Measurements from ENCODE around the gene COL4A6. TPM values are rescaled to one million over a fixed set of nuclear protein-coding genes. Genes with fewer than 3 reads are reported as not detected.

The COL4A6 gene
- total RNA-seq, 1 experiment from 2014 or later = 2.4 TPM

GRCh38 chrX:108344216-108344615 is 94.0 kb downstream of the COL4A6 start:
- H3K4me2 ChIP-seq (ENCODE audit: low read length) = no peak overlapping the region
- CTCF ChIA-PET = no interaction called here
- POLR2A ChIA-PET = no interaction called here

More at GRCh38 chrX:108344216-108344615, 94.0 kb downstream of the COL4A6 start:
- no peak for DNase-seq (ENCODE audit: low read depth, low spot score)
- intact Hi-C loops (cut with micrococcal nuclease) = no loop called here
- Histone ChIP-seq H3K9ac (ENCODE audit: low read length) (no peak overlapping the region), H3K27me3 (ENCODE audit: insufficient read depth, low read length) (no peaks in the 10 kb centered on the region), H4K20me1 (ENCODE audit: insufficient read depth) (no peaks in the 10 kb centered on the region), H3K4me1 (ENCODE audit: control insufficient read depth in 1 of 2, insufficient read depth in 2 of 2, low read length in 2 of 2) (no peaks in the 10 kb centered on the region), H2AFZ (ENCODE audit: low read depth, low read length, poor library complexity, severe bottlenecking) (no peak overlapping the region), H3K9me3 (ENCODE audit: control insufficient read depth in 1 of 2, insufficient read depth in 1 of 2, low read depth in 1 of 2, low read length in 2 of 2) (no peaks in the 10 kb centered on the region), H3K79me2 (ENCODE audit: insufficient read depth, low read length) (no peaks in the 10 kb centered on the region), H3K4me3 (replicated peaks in 1 of 2; ENCODE audit: low read depth in 1 of 2, low read length in 2 of 2) (no peak overlapping the region), H3K27ac (ENCODE audit: low read depth, low read length) (no peak overlapping the region), H3K9me2 (ENCODE audit: insufficient read depth) (no peaks in the 10 kb centered on the region), H3K36me3 (ENCODE audit: control insufficient read depth in 1 of 2, insufficient read depth in 2 of 2, low read length in 2 of 2) (no peaks in the 10 kb centered on the region)
- TF ChIP-seq SP1 (IDR thresholded peaks at IDR 0.05; ENCODE audit: low read depth) = no peak
- TF ChIP-seq SIN3A (IDR thresholded peaks at IDR 0.05; ENCODE audit: low read depth) = no peak
- TF ChIP-seq TCF7L2 (IDR thresholded peaks at IDR 0.05; ENCODE audit: borderline replicate concordance, extremely low read depth, insufficient read depth, insufficient read length) = no peak
- no peak for TF ChIP-seq MAX (IDR thresholded peaks at IDR 0.05)
- TF ChIP-seq JUND (IDR thresholded peaks at IDR 0.05) = no peak
- TF ChIP-seq ZNF274 (IDR thresholded peaks at IDR 0.05; ENCODE audit: low read depth, low read length) = no peak
- no peak for TF ChIP-seq ATF3 (IDR thresholded peaks at IDR 0.05)
- TF ChIP-seq SRF (IDR thresholded peaks at IDR 0.05; ENCODE audit: low read depth) = no peak
- no peak for TF ChIP-seq CTCF (IDR thresholded peaks at IDR 0.05 in 2 of 3, conservative IDR thresholded peaks at IDR 0.05 in 1 of 3; ENCODE audit: borderline replicate concordance in 1 of 3, insufficient read depth in 1 of 3, low read depth in 2 of 3, low read length in 2 of 3)
- TF ChIP-seq ZBTB33 (IDR thresholded peaks at IDR 0.05; ENCODE audit: extremely low read depth, insufficient replicate concordance, low read length) = no peak
- TF ChIP-seq POLR2A (IDR thresholded peaks at IDR 0.05; ENCODE audit: borderline replicate concordance, extremely low read depth, insufficient read depth, insufficient read length) = no peak
- no peak for ATAC-seq
- BruUV-seq (replicated peaks) = no TSS peak
- RAD21 ChIA-PET (ENCODE audit: low non-redundant PET in 1 of 2, low total read pairs in 2 of 2, uncharacterized antibody in 2 of 2, unreplicated experiment in 2 of 2) = no interaction called here
